IMR-90 (cell line): ENCODE data around the gene ADAMTS14. TPM values are rescaled to one million over a fixed set of nuclear protein-coding genes. Genes with fewer than 3 reads are reported as not detected.

Experiments used
- ATAC-seq: fragments of 200-7000 bp; cut with Tn5 transposase; 2 replicates; pipeline ENCODE4 v1.9.1; 2020; ENCODE audit warnings: low read depth, mild to moderate bottlenecking, moderate library complexity
- BruUV-seq: library from RNA; stranded (reverse); fragments of 400-500 nt; replicated peaks from 2 replicates; lab custom pipeline; 2021; lab: Mats Ljungman, UMichigan
- CTCF ChIA-PET: fragments of 300-600 bp; formaldehyde crosslinking; extraction: SDS; loops from one replicate; lab custom pipeline; 2021; ENCODE audit warnings: antibody characterized with exemption; lab: Yijun Ruan, JAX
- POLR2A ChIA-PET: fragments of 300-600 bp; sonication (Branson Sonifier 250); formaldehyde crosslinking; loops from one replicate; lab custom pipeline; 2022; ENCODE audit warnings: antibody characterized with exemption; ENCODE audit not compliant: unreplicated experiment; lab: Charles Lee
- DNase-seq: peaks from one replicate; pipeline ENCODE4 v3.0.0; 2013
- H2AFZ ChIP-seq: replicated peaks from 2 replicates; pipeline ENCODE3; 2013; ENCODE audit warnings: low read length, mild to moderate bottlenecking; ENCODE audit not compliant: poor library complexity
- H2AK5ac ChIP-seq: 2 replicates; pipeline ENCODE4 v1.6.1; 2013; ENCODE audit warnings: low read depth, low read length, inconsistent platforms
- H2AK9ac ChIP-seq: replicated peaks from 2 replicates; pipeline ENCODE3; 2013; ENCODE audit warnings: mild to moderate bottlenecking, low read depth, low read length, moderate library complexity; ENCODE audit not compliant: poor library complexity
- H2BK120ac ChIP-seq: 2 replicates; pipeline ENCODE4 v1.6.1; 2013; ENCODE audit warnings: low read depth, low read length, inconsistent platforms
- H2BK15ac ChIP-seq: 3 replicates; pipeline ENCODE4 v1.6.1; 2013; ENCODE audit warnings: low read depth, low read length, inconsistent platforms
- H2BK20ac ChIP-seq: 2 replicates; pipeline ENCODE4 v1.6.1; 2013; ENCODE audit warnings: low read depth, mild to moderate bottlenecking, inconsistent platforms, low read length, moderate library complexity
- H2BK5ac ChIP-seq: 2 replicates; pipeline ENCODE4 v1.6.1; 2013; ENCODE audit warnings: mild to moderate bottlenecking, low read depth, low read length, inconsistent platforms; ENCODE audit not compliant: poor library complexity, severe bottlenecking
- H3K14ac ChIP-seq: replicated peaks from 2 replicates; pipeline ENCODE4 v1.6.1; 2013; ENCODE audit warnings: low read depth, low read length, inconsistent platforms
- H3K18ac ChIP-seq: 2 replicates; pipeline ENCODE4 v1.6.1; 2013; ENCODE audit warnings: low read depth, low read length, control low read depth
- H3K23ac ChIP-seq: 2 replicates; pipeline ENCODE4 v1.6.1; 2013; ENCODE audit warnings: low read depth, low read length, inconsistent platforms
- H3K27ac ChIP-seq: 2 replicates; pipeline ENCODE4 v1.5.1; 2013; ENCODE audit warnings: mild to moderate bottlenecking, control low read depth, low read length; ENCODE audit not compliant: insufficient read depth
- H3K27me3 ChIP-seq: 2 replicates; pipeline ENCODE4 v1.6.1; 2013; ENCODE audit warnings: low read length; ENCODE audit not compliant: control insufficient read depth, insufficient read depth
- H3K36me3 ChIP-seq: 2 replicates; pipeline ENCODE4 v1.6.1; 2013; ENCODE audit warnings: low read length, mixed read lengths; ENCODE audit not compliant: control insufficient read depth, insufficient read depth
- H3K4ac ChIP-seq: 2 replicates; pipeline ENCODE4 v1.6.1; 2013; ENCODE audit warnings: low read depth, low read length, inconsistent platforms
- H3K4me1 ChIP-seq: 2 replicates; pipeline ENCODE4 v1.6.1; 2013; ENCODE audit warnings: low read length, mixed read lengths; ENCODE audit not compliant: control insufficient read depth, insufficient read depth
- H3K4me2 ChIP-seq: 2 replicates; pipeline ENCODE4 v1.6.1; 2013; ENCODE audit warnings: low read depth, mild to moderate bottlenecking, control low read depth, low read length, moderate library complexity
- H3K4me3 ChIP-seq: 2 replicates; pipeline ENCODE4 v1.5.1; 2013; ENCODE audit warnings: low read depth, mild to moderate bottlenecking, control low read depth, low read length, moderate library complexity; ENCODE audit not compliant: insufficient read depth
- H3K56ac ChIP-seq: 2 replicates; pipeline ENCODE4 v1.6.1; 2013; ENCODE audit warnings: low read length, inconsistent platforms; ENCODE audit not compliant: insufficient read depth; ENCODE audit errors: extremely low read depth
- H3K79me1 ChIP-seq, 2 experiments: 2 replicates each; pipeline ENCODE4 v1.6.1; 2013; ENCODE audit warnings: low read length in 2 of 2, inconsistent platforms in 1 of 2, low read depth in 1 of 2
- H3K9ac ChIP-seq: 2 replicates; pipeline ENCODE4 v1.6.1; 2013; ENCODE audit warnings: low read depth, low read length, control low read depth
- H3K9me1 ChIP-seq: 2 replicates; pipeline ENCODE4 v1.6.1; 2013; ENCODE audit warnings: low read length, inconsistent platforms; ENCODE audit not compliant: insufficient read depth
- H3K9me3 ChIP-seq: 2 replicates; pipeline ENCODE4 v1.6.1; 2013; ENCODE audit warnings: low read length; ENCODE audit not compliant: control insufficient read depth, insufficient read depth
- H4K20me1 ChIP-seq: 2 replicates; pipeline ENCODE4 v1.6.1; 2013; ENCODE audit warnings: low read length, inconsistent platforms; ENCODE audit not compliant: insufficient read depth
- H4K5ac ChIP-seq: 2 replicates; pipeline ENCODE4 v1.6.1; 2013; ENCODE audit warnings: mild to moderate bottlenecking, low read depth, low read length, control low read depth
- H4K8ac ChIP-seq, 2 experiments: 2 replicates each; pipeline ENCODE4 v1.6.1; 2013; ENCODE audit warnings: low read depth in 2 of 2, low read length in 2 of 2, control low read depth in 1 of 2, inconsistent platforms in 1 of 2
- H4K91ac ChIP-seq: 2 replicates; pipeline ENCODE4 v1.6.1; 2013; ENCODE audit warnings: low read depth, low read length, inconsistent platforms; ENCODE audit not compliant: insufficient read depth
- BHLHE40 ChIP-seq: fragments of 150-350 bp; IDR thresholded peaks from 2 replicates; pipeline ENCODE4 v1.6.1; 2016; ENCODE audit warnings: mild to moderate bottlenecking, low read depth, low read length
- CHD1 ChIP-seq: IDR thresholded peaks from 2 replicates; pipeline ENCODE4 v1.6.1; 2012; ENCODE audit warnings: low read depth, low read length, improper control_type of control experiment
- ELK1 ChIP-seq: fragments of 150-350 bp; IDR thresholded peaks from 2 replicates; pipeline ENCODE4 v1.6.1; 2016; ENCODE audit warnings: low read depth, mild to moderate bottlenecking, low read length, moderate library complexity, borderline replicate concordance
- FOS ChIP-seq: fragments of 150-350 bp; IDR thresholded peaks from 2 replicates; pipeline ENCODE4 v1.6.1; 2016; ENCODE audit warnings: low read depth, low read length
- MAZ ChIP-seq: IDR thresholded peaks from 2 replicates; pipeline ENCODE4 v1.6.1; 2012; ENCODE audit warnings: low read depth, mild to moderate bottlenecking, low read length, improper control_type of control experiment, moderate library complexity, borderline replicate concordance
- RAD21 ChIP-seq: IDR thresholded peaks from 2 replicates; pipeline ENCODE4 v1.6.1; 2012; ENCODE audit warnings: low read length, improper control_type of control experiment
- RFX5 ChIP-seq: IDR thresholded peaks from 2 replicates; pipeline ENCODE4 v1.8.0; 2012; ENCODE audit warnings: low read depth, mild to moderate bottlenecking, low read length, moderate library complexity
- WGBS, 2 experiments: methylation state at CpG; one replicate each; pipeline versions ENCODE4 v1.1.5 to v1.1.7; 2013; ENCODE audit warnings: missing lambda C conversion rate in 2 of 2; ENCODE audit not compliant: insufficient read length in 1 of 2; ENCODE audit errors: extremely low coverage in 2 of 2; 5-methylcytosine and 5-hydroxymethylcytosine counted together
- dilution Hi-C: fragments of 300-500 bp; cut with HindIII; formaldehyde crosslinking; loops from one replicate; pipeline ENCODE4 v1.14.3; 2018; ENCODE audit warnings: low sequenced_read_pairs; ENCODE audit not compliant: unreplicated experiment
- in situ Hi-C: fragments of 300-500 bp; cut with MboI; formaldehyde crosslinking; loops from 3 replicates; pipeline ENCODE4 v1.14.3; 2019; ENCODE audit warnings: low sequenced_read_pairs, inconsistent platforms, mixed read lengths
- intact Hi-C: fragments of 100-400 bp; cut with micrococcal nuclease; formaldehyde crosslinking; loops from 2 replicates; pipeline ENCODE4 v1.10.0; 2022
- polyA plus RNA-seq, 3 experiments: library from polyadenylated mRNA; depleted of rRNA; stranded (reverse); fragments of >200 nt; gene quantifications; 2 replicates each; pipeline ENCODE4 v1.2.3, GENCODE V29; 2012; ENCODE audit warnings: low replicate concordance in 1 of 3
- total RNA-seq: library from RNA; depleted of rRNA; stranded (reverse); fragments of >200 nt; gene quantifications from 2 replicates; pipeline ENCODE4 v1.2.3, GENCODE V29; 2012

ADAMTS14 gene
- total and polyA plus RNA-seq, 2 of the 4 experiments (the other 2 are of a cell fraction): under 0.01 to 0.31 TPM

GRCh38 chr10:70647086-70647485, 25.2 kb upstream of the ADAMTS14 start:
- H2BK15ac ChIP-seq: no peak overlapping the region
- H3K79me1 ChIP-seq: no peaks in the 10 kb centered on the region
- BruUV-seq: no TSS peak
- H3K56ac ChIP-seq: no peak overlapping the region
- no peaks in the 10 kb centered on the region for H3K4me1 ChIP-seq
- H3K9me3 ChIP-seq: peaks cover 7% of the 10 kb centered on the region
- ChIA-PET CTCF (no interaction called here), POLR2A (no interaction called here)
- DNase-seq (no peak), ATAC-seq (no peak)
- TF ChIP-seq RFX5 (no peak), RAD21 (no peak), ELK1 (no peak), MAZ (no peak), FOS (no peak), CHD1 (no peak), BHLHE40 (no peak)
- H2AK9ac ChIP-seq: no peak overlapping the region
- H3K27ac ChIP-seq: no peak overlapping the region
- no peak overlapping the region for H3K4ac ChIP-seq
- H3K36me3 ChIP-seq: no peaks in the 10 kb centered on the region
- H4K8ac ChIP-seq: no peak overlapping the region
- H4K20me1 ChIP-seq: no peaks in the 10 kb centered on the region
- H3K9ac ChIP-seq: no peak overlapping the region
- intact Hi-C loops (no loop called here), dilution Hi-C loops (no loop called here), in situ Hi-C loops (no loop called here)
- H4K91ac ChIP-seq: no peak overlapping the region
- H3K4me3 ChIP-seq: no peak overlapping the region
- no CpG with 5 or more reads among the region's 3 CpGs for WGBS, 2 experiments
- H4K5ac ChIP-seq: no peak overlapping the region
- no peak overlapping the region for H2AFZ ChIP-seq
- H3K9me1 ChIP-seq: no peaks in the 10 kb centered on the region
- no peak overlapping the region for H2BK20ac ChIP-seq
- no peak overlapping the region for H2AK5ac ChIP-seq
- H3K18ac ChIP-seq: no peak overlapping the region
- H3K14ac ChIP-seq: no peak overlapping the region
- H2BK120ac ChIP-seq: no peak overlapping the region
- H3K4me2 ChIP-seq: no peak overlapping the region
- H2BK5ac ChIP-seq: no peak overlapping the region
- H3K27me3 ChIP-seq: peaks cover 3% of the 10 kb centered on the region; the same call in 1 of the 2 replicates
- H3K23ac ChIP-seq: no peak overlapping the region
